DMS79 (cell line): ENCODE results near the gene PAF1.

Experiments
- DNase-seq: peaks from one replicate; lab custom pipeline; 2025; lab: John Stamatoyannopoulos, UW

Gene PAF1

GRCh38 chr19:39405261-39405957 is 14.5 kb upstream of the PAF1 start:
- DNase-seq: no peak

GRCh38 chr19:39403331-39404312 is 12.7 kb upstream of the PAF1 start:
- DNase-seq: peak; percentile 70

GRCh38 chr19:39402346-39403300 is 11.7 kb upstream of the PAF1 start:
- peak; percentile 36 for DNase-seq

- DNase-seq: no peak
These were observed 10.8 kb upstream of the PAF1 start for GRCh38 chr19:39401549-39402345.

GRCh38 chr19:39401070-39401548 is 10.2 kb upstream of the PAF1 start:
- no peak for DNase-seq

GRCh38 chr19:39400061-39400460 is 9.2 kb upstream of the PAF1 start:
- DNase-seq: no peak

- no peak for DNase-seq
These were observed 8.8 kb upstream of the PAF1 start for GRCh38 chr19:39399668-39400050.

GRCh38 chr19:39398297-39398864 is 7.5 kb upstream of the PAF1 start:
- DNase-seq: no peak

- DNase-seq: peak; percentile 16
These were observed 6.7 kb upstream of the PAF1 start for GRCh38 chr19:39397360-39398296.

- no peak for DNase-seq
These were observed 505 bp downstream of the PAF1 start for GRCh38 chr19:39390451-39390750.

GRCh38 chr19:39389631-39390414 is 1.1 kb downstream of the PAF1 start:
- no peak for DNase-seq

- no peak for DNase-seq
These were observed 2.2 kb downstream of the PAF1 start for GRCh38 chr19:39388657-39389056.

GRCh38 chr19:39386557-39386956 is 4.3 kb downstream of the PAF1 start:
- no peak for DNase-seq

GRCh38 chr19:39385629-39386411 is 5.1 kb downstream of the PAF1 start:
- no peak for DNase-seq

GRCh38 chr19:39384839-39385568 is 5.9 kb downstream of the PAF1 start:
- DNase-seq: no peak

- DNase-seq: no peak
These were observed 7.7 kb downstream of the PAF1 start for GRCh38 chr19:39382991-39383828.
